Thymus (tissue), 11 donors: ENCODE measurements around the gene SKI. TPM values are rescaled to one million over a fixed set of nuclear protein-coding genes. Genes with fewer than 3 reads are reported as not detected.

ENCODE experiments used
- DNase-seq, 9 donors: peaks; one replicate each; pipeline ENCODE4 v3.0.0-alpha.2; 2013; ENCODE audit warnings: low spot score in 9 of 9, low read depth in 6 of 9, missing footprints in 1 of 9
- H3K27ac ChIP-seq, 2 donors: one replicate each; pipeline ENCODE4 v1.5.1; 2013; ENCODE audit warnings: control low read depth in 1 of 2, low read depth in 1 of 2, low read length in 1 of 2, mild to moderate bottlenecking in 1 of 2, moderate library complexity in 1 of 2
- H3K27me3 ChIP-seq, 2 donors: one replicate each; pipeline ENCODE4 v1.5.1; 2013; ENCODE audit warnings: low read length in 1 of 2; ENCODE audit not compliant: control insufficient read depth in 2 of 2, insufficient read depth in 1 of 2
- H3K36me3 ChIP-seq, 2 donors: one replicate each; pipeline ENCODE4 v1.5.1; 2013; ENCODE audit warnings: low read length in 1 of 2, mild to moderate bottlenecking in 1 of 2, moderate library complexity in 1 of 2; ENCODE audit not compliant: control insufficient read depth in 2 of 2, insufficient read depth in 2 of 2
- H3K4me1 ChIP-seq, 2 donors: one replicate each; pipeline ENCODE4 v1.5.1; 2013; ENCODE audit warnings: low read length in 2 of 2; ENCODE audit not compliant: control insufficient read depth in 2 of 2, insufficient read depth in 2 of 2
- H3K4me3 ChIP-seq, 2 donors: one replicate each; pipeline ENCODE4 v1.5.1; 2013; ENCODE audit warnings: low read length in 2 of 2, control low read depth in 1 of 2, mild to moderate bottlenecking in 1 of 2
- H3K9me3 ChIP-seq, 2 donors: one replicate each; pipeline ENCODE4 v1.5.1; 2013; ENCODE audit warnings: low read length in 1 of 2, mild to moderate bottlenecking in 1 of 2; ENCODE audit not compliant: control insufficient read depth in 2 of 2, insufficient read depth in 1 of 2
- WGBS: extraction: QIAGEN DNeasy Blood & Tissue Kit; methylation state at CpG from one replicate; pipeline ENCODE4 v1.1.7; 2013; 5-methylcytosine and 5-hydroxymethylcytosine counted together
- polyA plus RNA-seq: library from polyadenylated mRNA; stranded (reverse); fragments of 200-250 nt; gene quantifications from one replicate; pipeline ENCODE4 v1.2.3, GENCODE V29; 2013
- total RNA-seq: library from RNA; stranded (reverse); fragments of 120-200 nt; gene quantifications from one replicate; pipeline ENCODE4 v1.2.4, GENCODE V29; 2013
- donor health status: healthy.

Gene SKI
- total and polyA plus RNA-seq, 2 donors = 5.3 to 16.4 TPM

DNA sequence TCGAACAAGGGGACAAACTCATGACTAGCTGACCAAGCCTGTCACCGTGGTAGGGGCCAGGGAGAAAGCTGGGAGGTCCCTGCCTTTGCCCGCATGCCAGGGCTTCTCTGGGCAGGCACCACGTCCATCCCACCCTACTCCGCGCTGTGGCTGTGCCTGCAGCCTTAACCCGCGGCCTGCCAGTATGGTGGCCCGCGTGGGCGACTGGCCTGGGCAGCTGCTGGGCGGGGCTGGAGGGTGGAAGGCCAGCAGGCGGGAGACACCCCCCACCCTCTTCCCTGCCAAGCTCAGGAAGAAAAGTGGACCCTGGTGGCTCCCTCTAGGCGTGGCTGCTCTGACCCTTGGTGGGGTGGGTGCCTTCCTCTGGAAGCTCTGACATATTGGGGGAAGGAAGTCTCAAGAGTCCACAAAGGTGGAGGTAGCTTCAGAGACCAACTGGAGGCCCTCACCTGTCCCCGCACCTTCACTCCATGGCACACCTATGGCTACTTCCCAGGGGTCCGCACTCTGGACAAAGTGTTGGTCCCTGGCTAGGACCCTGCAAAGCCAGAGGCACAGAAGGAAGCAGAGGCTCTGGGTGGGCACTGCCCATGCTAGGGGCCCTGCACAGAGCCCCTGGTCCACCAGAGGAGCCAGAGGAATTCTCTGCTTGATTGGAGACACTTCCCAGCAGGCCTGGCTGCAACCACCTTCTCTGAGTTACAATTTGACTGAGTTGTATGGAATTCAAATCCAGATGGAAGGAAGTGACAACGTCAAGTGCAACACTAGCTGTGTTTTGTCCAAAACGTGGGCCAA is 3.3 kb upstream of the SKI start:
- Histone ChIP-seq H3K36me3 (no peaks in the 10 kb centered on the region), H3K27me3 (peaks cover 21 to 47% of the 10 kb centered on the region in 2 donors), H3K4me3 (no peak overlapping the region), H3K4me1 (peaks cover 7 to 18% of the 10 kb centered on the region in 2 donors), H3K27ac (no peak overlapping the region), H3K9me3 (no peaks in the 10 kb centered on the region)
- DNase-seq = no peak
- 93% methylated on average over 18 of the region's 18 CpGs for WGBS

GRCh38 chr1:2226525-2227345 is 1.4 kb upstream of the SKI start:
- Histone ChIP-seq H3K36me3 (no peaks in the 10 kb centered on the region), H3K4me3 (peak overlapping the region in 1 of 2 donors; percentile 73)
- 29% methylated on average over 73 of the region's 73 CpGs for WGBS

DNA sequence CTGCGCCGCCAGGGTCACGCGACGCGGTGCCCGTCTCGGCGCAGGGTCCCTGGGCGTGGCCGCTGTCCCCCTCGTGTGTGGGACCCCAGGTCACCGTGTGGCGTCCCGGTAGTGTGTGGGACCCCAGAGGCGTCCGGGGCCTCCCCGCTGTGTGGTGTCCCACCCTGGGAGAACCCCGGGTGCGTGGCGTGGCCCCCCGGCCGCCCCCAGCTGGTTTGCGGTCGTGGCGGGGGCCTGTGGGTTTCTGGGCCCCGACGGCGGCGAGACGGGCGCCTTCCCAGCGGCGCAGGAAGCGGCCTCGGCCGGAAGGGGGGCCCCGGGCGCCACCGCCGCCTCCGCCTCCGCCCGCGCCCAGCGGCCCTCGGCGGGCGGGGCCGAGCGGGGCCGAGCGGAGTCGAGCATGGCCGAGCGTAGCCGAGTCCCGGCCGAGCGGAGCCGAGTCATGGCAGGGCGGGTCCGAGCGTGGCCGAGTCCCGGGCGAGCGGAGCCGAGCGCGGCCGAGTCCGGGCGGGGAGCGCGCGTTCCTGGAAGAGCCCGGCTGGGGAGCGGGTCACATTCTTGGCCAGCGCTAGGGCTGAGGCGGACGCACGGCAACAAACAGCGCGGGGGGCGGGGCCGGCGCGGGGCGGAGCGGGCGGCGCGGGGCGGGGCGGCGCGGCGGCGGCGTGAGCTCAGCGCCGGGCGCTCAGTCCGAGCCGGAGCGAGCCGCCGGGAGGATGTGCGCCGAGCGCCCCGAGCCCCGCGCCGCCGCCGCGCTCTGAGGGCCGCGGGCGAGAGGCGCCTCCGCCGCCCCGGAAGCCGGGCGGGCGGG is 568 bp upstream of the SKI start:
- under 1% methylated on average over 129 of the region's 129 CpGs for WGBS
- peaks cover 22 to 41% of the 10 kb centered on the region in 2 donors for H3K4me1 ChIP-seq
- DNase-seq = peak in 8 of 9 donors; percentile 66 to 92 (median 83)
- peak overlapping the region in 1 of 2 donors; percentile 73 for H3K4me3 ChIP-seq
- H3K27me3 ChIP-seq = peaks cover 21 to 57% of the 10 kb centered on the region in 2 donors
- H3K36me3 ChIP-seq = no peaks in the 10 kb centered on the region
- H3K9me3 ChIP-seq = no peaks in the 10 kb centered on the region
- peak overlapping the region in 1 of 2 donors; percentile 96 for H3K27ac ChIP-seq

More at GRCh38 chr1:2226525-2227345, 1.4 kb upstream of the SKI start:
- Histone ChIP-seq H3K27me3 (peaks cover 21 to 54% of the 10 kb centered on the region in 2 donors), H3K9me3 (no peaks in the 10 kb centered on the region), H3K4me1 (peaks cover 19 to 33% of the 10 kb centered on the region in 2 donors), H3K27ac (peak overlapping the region in 1 of 2 donors; percentile 96)
- no peak for DNase-seq

DNA sequence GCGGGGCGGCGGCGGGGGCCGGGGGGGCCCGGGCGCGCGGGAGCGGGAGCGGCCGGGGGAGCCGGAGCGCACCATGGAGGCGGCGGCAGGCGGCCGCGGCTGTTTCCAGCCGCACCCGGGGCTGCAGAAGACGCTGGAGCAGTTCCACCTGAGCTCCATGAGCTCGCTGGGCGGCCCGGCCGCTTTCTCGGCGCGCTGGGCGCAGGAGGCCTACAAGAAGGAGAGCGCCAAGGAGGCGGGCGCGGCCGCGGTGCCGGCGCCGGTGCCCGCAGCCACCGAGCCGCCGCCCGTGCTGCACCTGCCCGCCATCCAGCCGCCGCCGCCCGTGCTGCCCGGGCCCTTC is 546 bp downstream of the SKI start:
- Histone ChIP-seq H3K27me3 (peaks cover 21 to 54% of the 10 kb centered on the region in 2 donors), H3K36me3 (no peaks in the 10 kb centered on the region), H3K4me1 (peaks cover 22 to 52% of the 10 kb centered on the region in 2 donors), H3K4me3 (peak overlapping the region; percentile 55 to 73), H3K9me3 (no peaks in the 10 kb centered on the region), H3K27ac (peak overlapping the region in 1 of 2 donors; percentile 50)
- no peak for DNase-seq
- under 1% methylated on average over 50 of the region's 50 CpGs for WGBS

- Histone ChIP-seq H3K27me3 (peaks cover 21 to 56% of the 10 kb centered on the region in 2 donors), H3K27ac (peak overlapping the region in 1 of 2 donors; percentile 67), H3K4me3 (peak overlapping the region; percentile 55 to 73), H3K4me1 (peaks cover 26 to 58% of the 10 kb centered on the region in 2 donors), H3K36me3 (no peaks in the 10 kb centered on the region), H3K9me3 (no peaks in the 10 kb centered on the region)
- 20% methylated on average over 77 of the region's 77 CpGs for WGBS
- peak in 3 of 9 donors; percentile 42 to 62 (median 48) for DNase-seq
These were observed 1.1 kb downstream of the SKI start for GRCh38 chr1:2229037-2229864.

DNA sequence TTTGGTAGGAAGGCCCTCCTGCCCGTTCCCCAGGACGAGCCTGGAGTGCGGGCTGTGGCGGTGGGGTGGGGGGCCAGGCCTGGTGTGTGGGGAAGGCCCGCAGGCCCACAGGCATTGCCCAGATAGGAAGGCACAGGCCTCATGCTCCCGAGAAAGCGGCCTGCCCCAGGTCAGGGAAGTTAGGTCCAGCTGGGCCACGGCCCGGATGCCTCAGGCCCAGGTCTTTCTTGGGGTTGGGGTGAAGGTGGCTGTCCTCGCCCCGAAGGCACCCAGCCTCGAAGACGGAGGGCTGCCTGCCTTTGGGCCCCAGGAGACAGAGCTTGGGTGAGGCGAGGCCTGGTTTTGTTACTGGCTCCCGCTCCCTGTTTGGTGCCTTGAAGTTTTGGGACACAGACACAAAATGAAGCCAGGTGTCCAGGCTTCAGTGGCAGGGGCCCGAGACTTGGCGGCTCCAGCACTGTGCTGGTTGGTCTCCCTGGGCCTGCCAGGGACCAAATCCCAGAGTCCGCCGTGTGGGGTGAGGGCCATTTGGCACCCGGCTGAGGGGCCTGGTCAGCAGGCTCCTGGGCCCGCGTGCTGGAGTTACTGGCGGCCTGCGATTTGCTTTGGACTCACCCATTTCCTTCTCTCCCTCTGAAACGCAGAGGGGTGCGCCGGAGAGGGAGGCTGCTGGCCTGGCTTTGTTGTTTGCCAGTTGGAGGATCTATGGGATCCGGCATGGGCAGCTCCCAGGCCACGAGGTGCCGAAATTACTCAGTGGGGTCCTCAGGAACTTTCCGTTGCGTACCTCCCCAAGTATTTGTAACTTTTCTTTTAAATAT is 2.0 kb downstream of the SKI start:
- no peak for DNase-seq
- WGBS = 90% methylated on average over 32 of the region's 32 CpGs
- Histone ChIP-seq H3K4me3 (peak overlapping the region; percentile 55 to 73), H3K27me3 (peaks cover 19 to 51% of the 10 kb centered on the region in 2 donors), H3K36me3 (no peaks in the 10 kb centered on the region), H3K4me1 (peaks cover 26 to 66% of the 10 kb centered on the region in 2 donors), H3K27ac (peak overlapping the region in 1 of 2 donors; percentile 15), H3K9me3 (no peaks in the 10 kb centered on the region)

DNA sequence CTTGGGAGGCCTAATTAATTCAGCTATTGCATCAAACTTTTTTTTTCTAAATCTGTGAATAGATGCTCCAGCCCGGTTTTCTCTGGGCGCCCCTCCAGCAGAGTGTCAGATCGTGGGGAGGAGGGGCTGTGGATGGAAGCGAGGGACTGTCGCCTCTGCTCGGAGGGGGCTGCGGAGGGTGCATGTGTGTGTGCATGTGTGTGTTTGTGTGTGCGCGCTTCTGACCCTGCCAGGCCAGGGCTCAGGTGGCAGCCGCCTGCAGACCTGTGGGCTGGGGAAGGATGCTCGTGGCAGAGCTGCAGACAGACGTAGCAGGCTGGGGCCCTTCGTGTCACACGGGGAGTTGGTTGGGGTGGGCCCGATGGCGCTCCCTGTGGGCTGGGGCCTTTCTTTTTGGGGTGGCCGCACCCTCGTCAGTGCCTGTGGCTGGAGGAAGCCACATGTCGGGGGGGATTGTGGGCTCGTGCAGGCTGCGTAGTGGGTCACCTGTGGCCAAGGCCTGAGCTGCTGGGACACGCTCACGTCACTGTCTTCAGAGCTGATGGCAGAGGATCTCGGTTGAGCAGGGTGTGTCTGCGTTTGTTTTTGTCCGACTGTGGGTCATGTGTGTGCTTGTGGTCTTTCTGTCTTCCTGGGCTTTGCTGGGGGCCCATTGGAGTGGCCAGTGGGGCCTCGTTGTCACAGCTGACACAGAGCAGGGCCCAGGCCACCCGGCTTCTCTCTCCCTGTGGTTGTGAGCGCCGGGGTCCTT is 2.8 kb downstream of the SKI start:
- peak overlapping the region; percentile 55 to 73 for H3K4me3 ChIP-seq
- peak overlapping the region in 1 of 2 donors; percentile 15 for H3K27ac ChIP-seq
- 80% methylated on average over 30 of the region's 30 CpGs for WGBS
- H3K27me3 ChIP-seq = peaks cover 19 to 45% of the 10 kb centered on the region in 2 donors
- H3K36me3 ChIP-seq = no peaks in the 10 kb centered on the region
- no peak for DNase-seq
- H3K9me3 ChIP-seq = no peaks in the 10 kb centered on the region
- peaks cover 27 to 75% of the 10 kb centered on the region in 2 donors for H3K4me1 ChIP-seq
